GM12878 (cell line): ENCODE data around the gene CLN3. TPM values are rescaled to one million over a fixed set of nuclear protein-coding genes. Genes with fewer than 3 reads are reported as not detected.

Experiments
- ATF7 ChIP-seq: fragments of 450-650 bp; IDR thresholded peaks from 2 replicates; pipeline ENCODE4 v1.6.1; 2016; ENCODE audit warnings: low read depth, mild to moderate bottlenecking
- BCL11A ChIP-seq: IDR thresholded peaks from 2 replicates; pipeline ENCODE4 v1.6.1; 2011; ENCODE audit warnings: low read depth, low read length
- BHLHE40 ChIP-seq, 2 experiments: fragments of 450-650 bp in 1 of 2; IDR thresholded peaks; 2 replicates each; pipeline ENCODE4 v1.6.1; 2011 to 2017; ENCODE audit warnings: low read depth in 2 of 2, borderline replicate concordance in 1 of 2, improper control_type of control experiment in 1 of 2, low read length in 1 of 2, mild to moderate bottlenecking in 1 of 2
- CTCF ChIP-seq, 3 experiments: IDR thresholded peaks in 2 of 3; conservative IDR thresholded peaks in 1 of 3; 2 replicates each; pipeline ENCODE4 v1.5.1; 2011; ENCODE audit warnings: low read depth in 3 of 3, low read length in 3 of 3, mild to moderate bottlenecking in 3 of 3, control low read depth in 2 of 3, moderate library complexity in 2 of 3, inconsistent platforms in 1 of 3, mixed read lengths in 1 of 3; ENCODE audit not compliant: control insufficient read depth in 2 of 3, insufficient read depth in 1 of 3; ENCODE audit errors: extremely low read depth in 1 of 3
- EGR1 ChIP-seq, 2 experiments: IDR thresholded peaks; 1 replicate in 1 of 2; 2 replicates in 1 of 2; pipeline ENCODE4 v1.6.1; 2011 to 2012; ENCODE audit warnings: low read depth in 2 of 2, low read length in 2 of 2, borderline replicate concordance in 1 of 2, mild to moderate bottlenecking in 1 of 2, moderate library complexity in 1 of 2
- EP300 ChIP-seq, 2 experiments: fragments of 150-350 bp in 1 of 2; IDR thresholded peaks; 2 replicates each; pipeline ENCODE4 v1.6.1; 2011 to 2012; ENCODE audit warnings: low read depth in 2 of 2, low read length in 2 of 2, borderline replicate concordance in 1 of 2, improper control_type of control experiment in 1 of 2, inconsistent platforms in 1 of 2; ENCODE audit not compliant: control insufficient read depth in 1 of 2
- HCFC1 ChIP-seq: fragments of 150-350 bp; IDR thresholded peaks from 2 replicates; pipeline ENCODE4 v1.6.1; 2014; ENCODE audit warnings: low read length
- IRF5 ChIP-seq: fragments of 450-650 bp; IDR thresholded peaks from 2 replicates; pipeline ENCODE4 v1.6.1; 2017; ENCODE audit warnings: borderline replicate concordance
- JUND ChIP-seq: IDR thresholded peaks from 2 replicates; pipeline ENCODE4 v1.6.1; 2012; ENCODE audit warnings: low read depth, mild to moderate bottlenecking, low read length, improper control_type of control experiment, moderate library complexity
- MLLT1 ChIP-seq: fragments of 450-650 bp; IDR thresholded peaks from 2 replicates; pipeline ENCODE4 v1.6.1; 2016; ENCODE audit warnings: mild to moderate bottlenecking
- NFIC ChIP-seq: IDR thresholded peaks from 2 replicates; pipeline ENCODE4 v1.6.1; 2012; ENCODE audit warnings: low read depth, mild to moderate bottlenecking, inconsistent platforms, low read length, moderate library complexity
- POLR2A ChIP-seq: IDR thresholded peaks from 2 replicates; pipeline ENCODE4 v1.6.1; 2011; ENCODE audit warnings: low read depth, mild to moderate bottlenecking, low read length
- RAD21 ChIP-seq: IDR thresholded peaks from 2 replicates; pipeline ENCODE4 v1.6.1; 2011; ENCODE audit warnings: mild to moderate bottlenecking, low read depth, low read length, moderate library complexity; ENCODE audit not compliant: insufficient read depth
- RELB ChIP-seq: fragments of 450-650 bp; IDR thresholded peaks from 2 replicates; pipeline ENCODE4 v1.6.1; 2017; ENCODE audit warnings: low read depth, mild to moderate bottlenecking, moderate library complexity
- SMARCA5 ChIP-seq: fragments of 450-650 bp; IDR thresholded peaks from 2 replicates; pipeline ENCODE4 v1.6.1; 2017; ENCODE audit warnings: mild to moderate bottlenecking
- SP1 ChIP-seq: IDR thresholded peaks from one replicate; pipeline ENCODE4 v1.6.1; 2011; ENCODE audit warnings: low read depth, low read length
- SPI1 ChIP-seq: IDR thresholded peaks from 2 replicates; pipeline ENCODE4 v1.6.1; 2011; ENCODE audit warnings: low read depth, mild to moderate bottlenecking, low read length, moderate library complexity, borderline replicate concordance; ENCODE audit not compliant: insufficient read depth
- SREBF1 ChIP-seq: IDR thresholded peaks from 2 replicates; pipeline ENCODE4 v1.6.1; 2012; ENCODE audit warnings: mild to moderate bottlenecking, low read length
- TARDBP ChIP-seq: IDR thresholded peaks from 2 replicates; pipeline ENCODE4 v1.6.1; 2016; ENCODE audit warnings: borderline replicate concordance
- TBL1XR1 ChIP-seq: IDR thresholded peaks from 2 replicates; pipeline ENCODE4 v1.6.1; 2012; ENCODE audit warnings: low read depth, low read length, improper control_type of control experiment
- USF2 ChIP-seq: IDR thresholded peaks from 2 replicates; pipeline ENCODE4 v1.6.1; 2011; ENCODE audit warnings: low read depth, low read length, improper control_type of control experiment, borderline replicate concordance
- ZNF24 ChIP-seq: fragments of 450-650 bp; IDR thresholded peaks from 2 replicates; pipeline ENCODE4 v1.6.1; 2017; ENCODE audit warnings: antibody characterized with exemption, mild to moderate bottlenecking
- polyA plus RNA-seq, 11 experiments: library from polyadenylated mRNA; depleted of rRNA in 4 of 11; unstranded in 6 of 11; stranded (reverse) in 5 of 11; fragments of >200 nt; fragmentation: Nextera tagmentation in 4 of 11; fragmentation: Illumina TruSeq in 1 of 11; extraction: Ambion mirVana in 4 of 11; extraction: Trizol in 1 of 11; gene quantifications; 1 replicate in 1 of 11; 2 replicates in 10 of 11; pipeline versions ENCODE4 v1.2.1 to v1.2.3, GENCODE V29; 2011 to 2016; ENCODE audit warnings: inconsistent platforms in 2 of 11, missing spikeins in 2 of 11, low read depth in 1 of 11
- total RNA-seq, 4 experiments: library from RNA; depleted of rRNA in 3 of 4; stranded (reverse); fragments of >200 nt in 3 of 4; fragmentation: Illumina TruSeq in 1 of 4; extraction: Trizol in 1 of 4; gene quantifications; 2 replicates each; pipeline versions ENCODE4 v1.2.1 to v1.2.3, GENCODE V29; 2013 to 2021

CLN3 gene
- total and polyA plus RNA-seq, 10 of the 15 experiments (the other 5 are each of a cell fraction or from before 2014, with no cell fraction given): 2.3 to 25.0 (median 16.6) TPM

- TF ChIP-seq CTCF (IDR thresholded peaks at IDR 0.05 in 2 of 3, conservative IDR thresholded peaks at IDR 0.05 in 1 of 3; ENCODE audit: control insufficient read depth in 2 of 3, extremely low read depth in 1 of 3, insufficient read depth in 1 of 3, low read depth in 3 of 3, low read length in 3 of 3): no peak
- peak; percentile 74 for TF ChIP-seq POLR2A
- TF ChIP-seq BCL11A: peak; percentile 59
- peak; percentile 70 for TF ChIP-seq ZNF24
- no peak for TF ChIP-seq HCFC1
- peak; percentile 77; the same call in 1 of the 2 replicates for TF ChIP-seq MLLT1
- peak; percentile 55; the same call in 1 of the 2 replicates for TF ChIP-seq NFIC
- TF ChIP-seq TBL1XR1: peak; percentile 42; the same call in 1 of the 2 replicates
- TF ChIP-seq JUND: no peak
- peak; percentile 72 for TF ChIP-seq SP1
- no peak for TF ChIP-seq RAD21
- peak; percentile 37; the same call in 1 of the 2 replicates for TF ChIP-seq TARDBP
- peak; percentile 66 to 74; a peak in 2 of 4 replicates for TF ChIP-seq EP300 (IDR thresholded peaks at IDR 0.05; ENCODE audit: borderline replicate concordance in 1 of 2, control insufficient read depth in 1 of 2, low read depth in 2 of 2, low read length in 2 of 2)
- TF ChIP-seq IRF5: no peak
- peak; percentile 84 for TF ChIP-seq ATF7
- TF ChIP-seq RELB: peak; percentile 78; the same call in 1 of the 2 replicates
- TF ChIP-seq SREBF1: no peak
- peak; percentile 71 for TF ChIP-seq SMARCA5
- peak; percentile 72; the same call in 1 of the 2 replicates for TF ChIP-seq SPI1
- no peak for TF ChIP-seq USF2
- peak; percentile 47 to 63; a peak in 2 of 4 replicates for TF ChIP-seq BHLHE40 (IDR thresholded peaks at IDR 0.05; ENCODE audit: borderline replicate concordance in 1 of 2, low read depth in 2 of 2, low read length in 1 of 2)
- 0 out of 3 replicates have a peak, but pooled peaks of 1 of the 2 experiments have one; percentile 23 for TF ChIP-seq EGR1 (IDR thresholded peaks at IDR 0.05; ENCODE audit: borderline replicate concordance in 1 of 2, low read depth in 2 of 2, low read length in 2 of 2)
Observed at GRCh38 chr16:28494121-28494851, 2.4 kb upstream of the CLN3 start, which contains the start of gene APOBR (continued).
